ENCODE measurements around the gene FIBP. TPM values are rescaled to one million over a fixed set of nuclear protein-coding genes. Genes with fewer than 3 reads are reported as not detected.

The FIBP gene
- total and polyA plus RNA-seq, 9 donors = 32.5 to 74.2 (median 44.2) TPM

DNA sequence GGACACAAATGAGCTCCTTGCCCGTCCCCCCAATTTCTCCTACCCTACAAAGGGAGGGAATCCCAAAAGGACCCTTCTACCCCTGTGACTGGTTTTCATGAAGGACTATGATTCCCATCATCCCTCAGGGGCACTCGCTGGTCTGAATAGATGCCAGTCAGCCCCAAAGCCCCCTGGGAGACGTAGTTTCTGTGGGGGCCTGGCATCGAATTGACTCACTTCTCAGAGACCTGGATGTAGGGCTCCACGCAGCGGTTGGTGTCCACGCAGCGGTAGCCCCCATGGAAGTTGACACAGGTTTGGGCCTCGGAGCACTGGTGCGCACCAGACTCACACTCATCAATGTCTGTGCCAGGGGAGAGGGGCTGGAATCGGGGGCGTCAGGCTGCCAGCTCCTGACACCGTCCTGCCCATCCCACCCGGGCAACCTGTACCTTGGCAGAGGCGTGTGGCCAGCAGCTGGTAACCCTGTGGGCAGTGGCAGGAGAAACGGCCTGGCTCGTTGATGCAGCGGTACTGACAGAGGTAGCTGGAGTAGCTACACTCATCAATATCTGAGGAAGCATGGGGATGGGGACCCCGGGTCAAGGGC is 20.1 kb downstream of the FIBP start:
- no peaks in the 10 kb centered on the region for H3K36me3 ChIP-seq
- intact Hi-C loops (cut with DNase I) = no loop called here
- 75 to 89% (median 79%) methylated on average over 18 to 19 of the region's 19 CpGs for WGBS, 3 donors
- TF ChIP-seq EP300 (IDR thresholded peaks at IDR 0.05) = no peak
- peak in 3 of 5 donors; percentile 28 to 60 (median 53) for DNase-seq
- H3K4me3 ChIP-seq = no peak overlapping the region
- H3K27me3 ChIP-seq = no peaks in the 10 kb centered on the region
- peaks cover 2% of the 10 kb centered on the region for H3K4me1 ChIP-seq (ENCODE audit: insufficient read depth)
- H3K27ac ChIP-seq = no peak overlapping the region
- no peaks in the 10 kb centered on the region for H3K9me3 ChIP-seq

DNA sequence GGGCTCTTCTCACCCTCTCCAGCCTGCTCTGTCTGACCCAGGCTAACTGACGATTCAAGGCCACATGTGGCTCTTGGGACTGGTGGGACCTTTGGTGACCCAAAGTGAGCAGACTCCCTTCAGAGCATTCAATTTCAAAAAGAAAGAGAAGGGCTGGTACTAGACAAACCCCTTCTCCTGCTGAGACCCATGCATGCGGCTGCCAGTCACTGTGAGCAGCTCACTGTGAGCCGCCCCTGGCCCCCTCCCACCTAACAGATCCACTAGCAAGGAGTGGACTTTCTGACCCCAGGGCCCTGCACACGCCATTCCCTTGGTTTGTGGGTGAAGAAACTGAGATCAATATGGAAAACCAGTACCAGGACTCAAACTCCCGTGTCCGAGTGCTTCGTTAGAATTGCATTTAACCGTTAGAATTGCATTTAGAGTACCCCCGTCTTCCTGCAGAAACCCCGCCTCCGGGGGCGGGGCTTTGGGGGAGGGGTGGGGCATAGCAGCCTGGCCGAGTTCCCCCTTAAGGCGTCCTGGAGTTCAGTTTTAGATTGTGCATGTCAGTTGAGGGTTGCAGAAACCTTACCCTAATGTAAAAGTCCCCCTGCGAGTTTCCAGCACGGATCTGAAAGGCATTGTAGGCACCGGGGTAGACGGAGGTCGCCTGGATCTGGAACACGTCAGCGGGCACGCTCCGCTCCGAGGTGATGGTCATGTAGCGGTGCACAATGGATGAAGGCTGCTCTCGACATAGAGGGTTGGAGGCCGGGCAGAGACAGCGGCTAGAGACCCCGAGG is 20.8 kb downstream of the FIBP start:
- Histone ChIP-seq H3K27ac (no peak overlapping the region), H3K27me3 (no peaks in the 10 kb centered on the region), H3K36me3 (no peaks in the 10 kb centered on the region), H3K9me3 (no peaks in the 10 kb centered on the region), H3K4me3 (no peak overlapping the region), H3K4me1 (ENCODE audit: insufficient read depth) (peaks cover 2% of the 10 kb centered on the region)
- WGBS, 3 donors = 53 to 60% (median 54%) methylated on average over 29 of the region's 29 CpGs
- intact Hi-C loops (cut with DNase I) = no loop called here
- no peak for TF ChIP-seq EP300 (IDR thresholded peaks at IDR 0.05)
- TF ChIP-seq, protein P1, sequence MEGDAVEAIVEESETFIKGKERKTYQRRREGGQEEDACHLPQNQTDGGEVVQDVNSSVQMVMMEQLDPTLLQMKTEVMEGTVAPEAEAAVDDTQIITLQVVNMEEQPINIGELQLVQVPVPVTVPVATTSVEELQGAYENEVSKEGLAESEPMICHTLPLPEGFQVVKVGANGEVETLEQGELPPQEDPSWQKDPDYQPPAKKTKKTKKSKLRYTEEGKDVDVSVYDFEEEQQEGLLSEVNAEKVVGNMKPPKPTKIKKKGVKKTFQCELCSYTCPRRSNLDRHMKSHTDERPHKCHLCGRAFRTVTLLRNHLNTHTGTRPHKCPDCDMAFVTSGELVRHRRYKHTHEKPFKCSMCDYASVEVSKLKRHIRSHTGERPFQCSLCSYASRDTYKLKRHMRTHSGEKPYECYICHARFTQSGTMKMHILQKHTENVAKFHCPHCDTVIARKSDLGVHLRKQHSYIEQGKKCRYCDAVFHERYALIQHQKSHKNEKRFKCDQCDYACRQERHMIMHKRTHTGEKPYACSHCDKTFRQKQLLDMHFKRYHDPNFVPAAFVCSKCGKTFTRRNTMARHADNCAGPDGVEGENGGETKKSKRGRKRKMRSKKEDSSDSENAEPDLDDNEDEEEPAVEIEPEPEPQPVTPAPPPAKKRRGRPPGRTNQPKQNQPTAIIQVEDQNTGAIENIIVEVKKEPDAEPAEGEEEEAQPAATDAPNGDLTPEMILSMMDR (IDR thresholded peaks at IDR 0.05) = no peak
- TF ChIP-seq POLR2A (IDR thresholded peaks at IDR 0.05) = no peak
- peak in 3 of 5 donors; percentile 38 to 49 (median 47) for DNase-seq

DNA sequence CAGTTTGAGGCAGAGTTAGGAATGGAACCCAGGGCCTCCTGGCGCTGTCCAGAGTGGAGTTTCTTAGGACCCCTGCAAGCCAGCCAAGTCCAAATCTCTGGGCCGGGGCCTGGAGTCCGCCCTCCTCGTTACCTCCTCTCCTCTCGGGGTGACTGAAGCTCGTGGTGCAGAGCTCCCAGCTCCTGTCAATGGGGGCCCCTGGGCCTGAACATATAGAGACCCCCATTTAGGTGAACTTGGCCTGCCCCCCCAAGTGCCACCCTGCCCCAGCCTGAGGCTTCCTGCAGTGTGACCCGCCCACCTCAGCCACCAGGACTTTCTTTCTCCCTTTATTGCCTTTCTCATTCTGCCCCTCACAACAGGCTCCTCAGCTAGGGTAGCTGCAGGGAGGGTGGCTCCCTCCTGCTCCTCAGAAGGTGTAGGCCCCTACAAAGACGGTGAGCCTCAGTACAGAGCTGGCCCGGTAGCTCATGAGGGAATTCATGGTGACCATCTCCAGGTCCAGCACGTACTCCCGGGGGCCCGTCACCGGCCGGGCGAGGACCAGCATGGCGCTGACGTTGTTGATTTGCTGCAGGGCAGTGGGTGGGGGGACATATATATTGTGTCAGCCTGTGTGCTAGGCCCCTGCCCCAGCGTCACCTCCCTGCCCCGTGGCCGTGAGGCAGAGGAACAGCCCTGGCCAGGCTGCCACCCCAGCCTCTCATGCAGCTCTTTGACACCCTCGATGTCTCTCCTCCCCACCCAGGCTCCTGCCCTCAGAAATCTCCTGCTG is 21.6 kb downstream of the FIBP start:
- peak in 3 of 5 donors; percentile 23 to 35 (median 24) for DNase-seq
- intact Hi-C loops (cut with DNase I) = no loop called here
- peaks cover 1% of the 10 kb centered on the region for H3K4me1 ChIP-seq (ENCODE audit: insufficient read depth)
- H3K9me3 ChIP-seq = no peaks in the 10 kb centered on the region
- no peak overlapping the region for H3K4me3 ChIP-seq
- H3K27me3 ChIP-seq = no peaks in the 10 kb centered on the region
- no peak overlapping the region for H3K27ac ChIP-seq
- 69 to 71% (median 70%) methylated on average over 21 of the region's 21 CpGs for WGBS, 3 donors
- TF ChIP-seq EP300 (IDR thresholded peaks at IDR 0.05) (no peak), POLR2A (IDR thresholded peaks at IDR 0.05) (no peak)
- TF ChIP-seq, protein P1 (IDR thresholded peaks at IDR 0.05) = no peak
- no peaks in the 10 kb centered on the region for H3K36me3 ChIP-seq

DNA sequence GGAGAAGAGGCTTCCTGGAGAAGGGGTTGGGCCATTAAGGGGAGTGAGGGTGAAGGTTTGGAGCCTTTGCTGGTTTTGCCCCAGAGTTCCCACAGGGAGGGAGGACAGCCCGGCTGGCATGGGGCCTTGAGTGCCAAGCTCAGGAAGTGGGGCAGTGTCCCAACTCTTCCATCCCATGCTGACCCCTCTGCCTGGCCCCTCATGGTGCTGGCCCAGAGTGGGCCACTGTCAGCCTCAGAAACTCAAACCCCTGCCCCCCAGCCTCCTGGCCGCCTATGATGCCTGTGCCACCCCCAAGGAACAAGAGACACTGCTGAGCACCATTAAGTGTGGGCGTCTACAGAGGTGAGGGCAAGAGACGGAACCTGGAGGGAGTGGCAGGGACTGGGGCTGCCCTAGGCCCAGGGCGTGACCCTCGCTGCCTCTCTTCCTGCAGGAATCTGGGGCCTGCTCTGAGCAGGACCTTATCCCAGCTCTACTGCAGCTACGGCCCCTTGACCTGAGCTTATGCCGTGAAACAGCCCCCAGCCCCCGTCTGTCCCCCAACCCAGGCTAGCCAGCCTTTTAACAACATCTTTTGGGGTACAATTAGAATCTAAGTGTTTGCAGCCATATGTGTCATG is 22.6 kb downstream of the FIBP start:
- no peaks in the 10 kb centered on the region for H3K4me1 ChIP-seq (ENCODE audit: insufficient read depth)
- no peaks in the 10 kb centered on the region for H3K27me3 ChIP-seq
- no peak overlapping the region for H3K4me3 ChIP-seq
- 62 to 75% (median 72%) methylated on average over 9 of the region's 9 CpGs for whole genome bisulfite sequencing, 3 donors
- no peaks in the 10 kb centered on the region for H3K9me3 ChIP-seq
- no peaks in the 10 kb centered on the region for H3K36me3 ChIP-seq
- peak in 3 of 5 donors; percentile 20 to 28 (median 23) for DNase-seq
- TF ChIP-seq POLR2A (IDR thresholded peaks at IDR 0.05) = no peak
- TF ChIP-seq EP300 (IDR thresholded peaks at IDR 0.05) = no peak
- TF ChIP-seq, protein P1 (IDR thresholded peaks at IDR 0.05) = no peak
- no peak overlapping the region for H3K27ac ChIP-seq
- intact Hi-C loops (cut with DNase I) = no loop called here

Data from ovary (tissue), 9 donors.